Hypothalamus (tissue), 51 donors: ENCODE data around the gene TMEM205.
"Not testable (repeated sequence)": the region's sequence is repeated elsewhere in the genome, so short reads cannot be mapped to it uniquely, and the experiment has no call there.

Experiments
- DNase-seq, 51 donors: peaks; one replicate each; lab custom pipeline; 2025; lab: John Stamatoyannopoulos, UW

Gene TMEM205

DNA sequence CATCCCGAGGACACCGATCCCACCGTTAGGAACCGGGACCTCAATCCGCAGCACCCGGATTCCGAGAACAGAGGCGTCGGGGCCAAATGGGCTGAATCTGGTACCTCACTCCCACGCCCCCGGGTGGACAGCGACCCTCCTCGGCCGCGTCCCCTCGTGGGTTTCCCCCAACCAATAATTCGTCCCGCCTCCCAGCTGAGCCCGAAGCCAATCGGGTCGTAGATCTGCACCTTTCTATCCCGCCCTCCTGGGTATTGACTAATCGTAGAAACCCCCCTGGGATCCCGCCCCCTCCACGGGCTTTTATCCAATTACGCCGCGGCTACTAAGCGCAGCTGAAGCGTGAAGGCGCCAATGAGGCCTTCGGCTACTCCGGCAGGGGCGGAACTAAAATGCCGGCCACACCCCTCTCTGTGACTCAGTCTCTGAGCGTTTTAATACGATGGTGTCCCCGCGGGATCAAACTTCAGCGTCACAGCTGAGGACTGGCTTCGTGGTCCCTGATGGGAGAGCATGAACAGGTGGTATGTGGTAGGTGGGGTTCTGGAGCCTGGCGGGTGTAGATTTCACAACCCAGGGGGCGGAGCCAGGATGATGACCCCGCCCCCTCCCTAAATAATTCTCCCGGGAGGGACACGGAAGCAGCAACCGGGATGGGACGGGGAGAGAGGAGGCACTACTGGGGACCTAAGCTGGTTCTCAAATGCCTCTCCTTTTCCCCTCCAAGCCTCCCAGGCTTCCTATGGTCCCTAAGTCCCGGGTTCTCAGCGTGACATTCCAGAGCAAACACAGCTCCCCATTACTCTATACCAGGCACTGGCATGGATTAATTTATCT is at the start of gene TMEM205, which contains the start of gene CCDC159:
TSS of gene TMEM205 (minus strand) at position 165 of the 837 bp plus-strand sequence. CDS start 649 bp downstream, outside the sequence.
TSS of gene CCDC159 (plus strand) at position 416 of the 837 bp plus-strand sequence. CDS start at position 504, 88 bp downstream.
- DNase-seq: peak; percentile 74 to 99 (median 97)

DNA sequence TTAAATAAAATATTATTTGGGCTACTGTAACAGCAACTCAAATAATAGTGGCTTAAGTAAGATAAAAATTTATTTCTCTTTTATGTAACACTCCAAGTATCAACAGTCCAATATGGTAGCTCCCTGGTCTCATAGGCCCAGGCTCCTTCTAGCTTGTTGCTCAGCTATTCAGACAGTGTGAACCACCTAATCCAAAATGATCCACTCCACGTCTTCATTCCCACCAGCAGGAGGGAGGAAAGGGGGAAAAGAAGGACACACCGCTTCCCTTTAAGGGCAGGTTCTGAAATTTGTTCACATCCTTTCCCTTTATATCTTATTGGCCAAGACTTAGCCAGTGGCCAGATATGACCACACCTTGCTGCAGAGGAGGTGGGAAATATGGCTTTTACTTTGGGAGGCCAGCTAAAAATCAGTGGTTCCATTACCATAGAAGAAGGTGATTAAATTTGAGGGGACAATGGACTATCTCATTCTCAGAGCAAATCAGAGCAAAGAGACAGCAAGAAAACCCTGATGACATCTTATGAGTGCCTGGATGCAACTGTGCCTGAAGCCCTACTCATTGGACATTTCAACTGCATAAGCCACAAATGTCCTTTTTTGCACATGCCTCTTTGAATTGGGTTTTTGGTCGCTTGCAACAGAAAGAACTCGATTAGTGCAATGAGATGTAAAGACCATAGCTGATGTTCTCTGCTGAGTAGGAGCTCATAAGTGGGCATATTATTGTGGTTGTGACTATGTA is 45.0 kb upstream of the TMEM205 start:
- DNase-seq: no peak

DNA sequence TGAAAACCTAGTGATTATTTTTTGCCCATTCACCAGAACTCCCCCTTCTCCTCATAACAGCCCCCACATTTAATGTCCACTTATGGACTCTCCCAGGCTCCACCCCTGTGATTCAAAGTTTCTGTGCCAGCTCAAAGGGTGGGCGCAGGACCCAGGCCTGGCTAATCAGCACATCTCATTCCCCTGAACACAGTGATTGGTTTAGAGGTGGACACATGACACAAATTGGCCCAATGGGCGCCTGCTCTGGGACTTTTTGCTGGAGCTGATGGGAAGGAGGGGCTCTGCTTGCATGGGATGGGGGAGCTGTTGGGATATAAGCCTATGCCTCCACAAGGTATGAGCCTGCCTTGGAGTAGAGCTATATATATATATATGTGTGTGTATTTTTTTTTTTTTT is 44.3 kb upstream of the TMEM205 start:
- no peak for DNase-seq

DNA sequence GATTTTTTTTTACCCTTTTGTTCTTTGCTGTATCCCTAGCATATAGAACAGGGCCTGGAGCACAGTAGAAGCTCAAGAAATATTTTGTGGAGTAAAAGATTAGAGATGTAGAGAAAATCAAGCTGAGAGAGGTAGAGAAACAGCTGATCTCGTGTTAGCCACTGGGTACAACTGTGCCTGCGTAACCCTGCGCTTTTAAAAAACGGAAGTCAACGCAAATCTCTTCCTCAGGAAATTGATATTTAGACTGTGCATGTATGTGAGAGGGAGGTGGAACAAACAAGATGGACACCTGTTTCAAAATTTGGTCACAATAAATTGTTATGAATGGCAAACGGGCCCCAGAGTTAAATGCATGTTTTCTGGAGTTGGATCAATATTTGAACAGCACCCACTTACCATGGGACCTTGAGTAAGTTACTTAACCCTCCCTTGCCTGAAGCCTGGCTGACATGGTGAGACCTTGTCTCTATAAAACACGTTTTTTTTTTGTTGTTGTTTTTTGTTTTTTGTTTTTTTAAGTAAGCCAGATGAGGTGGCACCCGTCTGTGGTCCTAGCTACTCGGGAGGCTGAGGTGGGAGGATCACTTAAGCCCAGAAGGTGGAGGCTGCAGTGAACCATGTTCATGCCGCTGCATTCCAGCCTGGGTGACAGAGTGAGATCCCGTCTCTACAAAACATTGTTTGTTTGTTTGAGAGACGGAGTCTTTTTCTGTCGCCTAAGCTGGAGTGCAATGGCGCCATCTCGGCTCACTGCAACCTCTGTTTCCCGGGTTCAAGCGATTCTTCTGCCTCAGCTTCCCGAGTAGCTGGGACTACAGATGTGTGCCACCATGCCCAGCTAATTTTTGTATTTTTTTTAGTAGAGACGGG is 41.3 kb upstream of the TMEM205 start:
- DNase-seq: no peak

DNA sequence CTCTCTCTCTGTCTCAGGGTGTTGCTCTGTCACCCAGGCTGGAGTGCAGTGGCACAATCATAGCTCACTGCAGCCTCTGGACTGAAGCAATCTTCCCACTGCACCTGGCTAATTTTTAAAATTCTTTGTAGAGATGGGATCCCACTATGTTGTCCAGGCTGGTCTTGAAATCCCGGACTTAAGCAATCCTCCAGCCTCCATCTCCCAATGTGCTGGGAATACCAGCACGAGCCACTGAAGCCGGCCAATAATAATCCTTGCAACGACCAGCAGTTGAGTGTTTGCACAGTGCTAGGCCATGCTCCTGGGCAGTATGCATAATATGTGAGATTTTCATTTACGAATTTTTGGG is 38.7 kb upstream of the TMEM205 start:
- no peak for DNase-seq

DNA sequence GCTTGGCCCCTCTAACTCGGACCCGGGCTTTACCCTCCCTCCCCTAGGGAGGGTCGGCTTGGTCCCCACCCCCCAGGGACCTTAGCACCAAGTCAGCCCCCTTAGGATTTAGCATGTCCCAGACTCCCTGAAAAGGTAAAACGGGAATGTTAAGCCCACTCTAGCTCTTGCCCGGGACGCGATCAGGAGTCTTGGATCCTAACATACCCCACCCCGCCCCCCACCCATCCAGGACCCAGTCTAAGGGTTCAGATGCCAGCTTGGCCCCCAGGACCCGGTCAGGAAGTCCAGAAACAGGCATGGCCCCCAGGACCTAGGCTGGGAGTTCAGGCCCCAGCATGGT is 37.6 kb upstream of the TMEM205 start:
- no peak for DNase-seq

DNA sequence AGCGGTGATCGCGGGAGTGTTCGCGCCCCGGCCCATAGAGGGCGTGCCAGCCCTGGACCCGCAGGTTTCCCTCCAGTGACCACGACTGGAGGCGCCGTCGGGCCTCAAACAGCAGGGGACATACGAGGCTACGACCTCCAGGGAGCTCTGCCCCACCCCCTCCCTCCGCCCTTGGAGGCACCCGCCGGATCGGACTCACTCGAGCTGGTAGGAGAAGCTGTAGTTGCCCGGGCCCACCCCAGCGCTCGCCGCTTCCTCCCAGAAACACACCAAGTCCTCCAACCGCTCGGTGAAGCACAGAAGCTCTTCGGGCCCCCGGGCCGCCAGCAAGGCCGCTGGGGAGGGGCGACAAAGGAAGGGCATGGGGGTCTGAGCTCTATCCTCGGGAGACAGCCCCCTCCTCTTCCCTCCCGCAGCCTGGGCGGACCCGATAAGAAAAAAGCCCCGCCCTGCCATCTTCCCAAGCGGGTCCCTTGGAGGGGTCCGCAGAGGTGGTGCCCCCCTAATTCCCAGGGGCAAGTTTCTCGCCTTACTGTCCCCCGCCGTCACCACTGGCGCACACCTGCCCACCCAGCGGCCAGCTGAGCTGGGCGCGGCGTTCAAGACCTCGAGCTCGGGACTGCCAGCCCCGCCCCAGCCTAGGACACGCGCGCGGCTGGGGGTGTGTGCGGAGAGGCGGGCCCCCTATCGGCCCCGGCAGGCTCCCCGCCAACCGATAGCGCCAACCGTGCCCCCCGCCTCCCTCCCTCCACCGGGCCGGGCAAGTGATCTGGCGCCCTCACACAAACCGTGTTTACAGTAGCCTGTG is 37.0 kb upstream of the TMEM205 start:
- DNase-seq: peak in 9 of 51 donors; percentile 3 to 32 (median 11)

DNA sequence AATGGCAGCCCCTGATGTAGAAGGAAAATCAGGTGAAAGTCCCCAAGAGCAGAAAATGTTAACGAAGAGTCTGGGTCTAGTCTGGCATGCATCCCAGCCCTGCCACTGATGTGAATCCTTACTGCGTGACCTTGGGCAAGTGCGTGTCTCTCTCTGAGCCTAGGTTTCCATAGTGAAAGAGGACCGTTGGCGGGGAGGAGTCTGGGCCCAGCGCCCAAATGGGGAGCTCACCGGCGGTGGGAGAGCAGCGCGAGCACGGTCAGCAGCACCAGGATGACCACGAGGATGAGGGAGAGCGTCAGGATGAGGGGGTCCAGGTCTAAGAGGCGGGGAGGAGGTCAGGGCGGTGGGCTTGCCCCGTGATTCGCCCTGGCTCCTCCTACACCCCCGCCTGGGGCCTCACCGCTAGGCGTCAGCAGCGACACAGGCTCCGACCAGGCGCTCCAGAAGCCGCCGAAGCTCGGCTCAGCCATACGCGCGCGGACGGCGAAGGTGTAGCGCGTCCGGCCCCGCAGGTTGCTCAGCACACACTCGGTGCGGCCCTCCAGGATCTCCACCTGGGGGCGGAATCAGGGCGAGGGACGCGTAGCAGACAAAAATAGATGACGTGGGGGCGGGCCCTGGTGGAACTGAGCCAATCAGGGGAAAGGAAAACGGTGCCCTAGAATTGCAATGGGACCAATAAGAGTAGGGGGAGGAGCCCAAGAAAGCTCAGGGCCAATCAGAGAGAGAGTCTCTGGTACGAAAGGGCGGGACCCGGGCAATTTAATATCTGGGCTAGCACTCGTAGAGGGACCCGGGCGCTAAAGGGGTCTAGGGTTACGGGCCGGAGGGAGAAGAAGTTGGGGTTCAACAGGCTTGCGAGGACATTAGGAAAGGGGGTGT is 34.8 kb upstream of the TMEM205 start:
- DNase-seq: peak; percentile 57 to 98 (median 87)

DNA sequence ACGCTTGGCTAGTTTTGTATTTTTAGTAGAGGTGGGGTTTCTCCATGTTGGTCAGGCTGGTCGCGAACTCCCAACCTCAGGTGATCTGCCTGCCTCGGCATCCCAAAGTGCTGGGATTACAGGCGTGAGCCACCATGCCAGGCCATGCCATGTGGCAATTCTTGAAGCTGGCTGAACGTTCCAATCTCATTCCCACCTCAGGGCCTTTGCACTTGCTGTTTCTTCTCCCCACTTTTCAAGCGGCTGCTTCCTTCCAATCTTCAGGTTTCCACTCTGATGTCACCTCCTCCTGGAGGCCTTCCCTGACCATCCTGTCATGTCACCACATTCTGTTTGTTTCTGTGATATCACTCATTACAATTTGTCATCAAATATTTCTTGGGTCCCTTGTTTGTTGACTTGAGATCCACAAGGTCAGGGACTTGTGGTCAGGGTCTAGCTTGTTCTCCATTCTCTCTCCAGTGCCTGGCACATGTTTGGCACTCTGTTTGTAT is 33.8 kb upstream of the TMEM205 start:
- DNase-seq: no peak

DNA sequence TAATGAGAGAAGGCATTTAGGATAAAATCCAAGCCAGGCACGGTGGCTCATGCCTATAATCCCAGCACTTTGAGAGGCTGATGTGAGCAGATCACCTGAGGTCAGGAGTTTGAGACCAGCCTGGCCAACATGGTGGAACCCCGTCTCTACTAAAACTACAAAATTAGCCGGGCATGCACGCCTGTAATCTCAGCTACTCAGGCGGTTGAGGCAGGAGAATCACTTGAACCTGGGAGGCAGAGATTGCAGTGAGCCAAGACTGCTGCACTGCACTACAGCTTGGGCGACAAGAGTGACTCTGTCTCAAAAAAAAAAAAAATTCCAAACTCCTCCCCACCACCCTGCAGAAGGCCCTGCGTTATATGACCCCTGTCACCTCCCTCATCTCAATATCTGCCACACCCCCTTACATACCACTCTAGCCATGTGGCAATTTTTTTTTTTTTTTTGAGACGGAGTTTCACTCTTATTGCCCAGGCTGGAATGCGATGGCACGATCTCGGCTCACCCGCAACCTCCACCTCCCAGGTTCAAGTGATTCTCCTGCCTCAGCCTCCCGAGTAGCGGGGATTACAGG is 33.3 kb upstream of the TMEM205 start:
- not testable (repeated sequence) for DNase-seq

DNA sequence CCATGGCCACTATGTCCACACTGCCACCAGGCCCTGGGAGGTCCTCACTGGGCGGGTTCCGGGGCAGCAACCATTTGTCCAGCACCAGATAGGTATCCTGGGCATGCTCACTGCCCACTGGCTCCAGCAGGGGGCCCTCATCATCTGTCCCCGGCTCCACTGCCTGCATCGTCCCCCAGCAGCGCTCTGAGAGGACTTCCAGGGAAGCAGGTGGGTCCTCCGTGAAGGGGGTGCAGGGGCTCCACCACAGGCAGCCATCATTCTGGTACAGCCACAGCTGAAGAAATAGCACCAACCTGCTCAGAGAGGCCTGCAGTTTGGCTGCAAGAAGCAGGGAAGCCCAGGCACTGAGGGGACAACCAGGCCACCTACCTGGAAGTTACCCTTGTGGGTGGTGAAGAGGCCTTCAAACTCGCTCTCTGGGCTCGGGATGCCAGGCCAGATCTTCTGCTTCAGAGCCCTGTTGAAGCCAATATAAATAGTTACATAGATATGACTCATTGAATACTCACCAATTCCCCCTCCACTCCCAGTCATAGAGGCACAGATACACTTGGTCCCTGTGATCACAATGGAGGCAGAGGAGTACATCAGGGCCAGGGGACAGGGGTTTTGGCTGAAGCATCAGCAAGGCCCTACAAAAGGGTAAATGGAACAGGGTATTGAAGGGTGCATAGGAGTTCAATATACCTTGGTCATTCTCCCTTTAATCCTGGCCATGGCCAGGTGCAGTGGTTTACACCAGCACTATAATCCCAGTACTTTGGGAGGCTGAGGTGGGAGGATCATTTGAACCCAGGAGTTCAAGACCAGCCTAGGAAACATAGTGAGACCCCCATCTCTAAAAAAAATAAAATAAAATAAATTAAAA is 32.5 kb upstream of the TMEM205 start:
- DNase-seq: peak in 25 of 51 donors; percentile 2 to 62 (median 27)

DNA sequence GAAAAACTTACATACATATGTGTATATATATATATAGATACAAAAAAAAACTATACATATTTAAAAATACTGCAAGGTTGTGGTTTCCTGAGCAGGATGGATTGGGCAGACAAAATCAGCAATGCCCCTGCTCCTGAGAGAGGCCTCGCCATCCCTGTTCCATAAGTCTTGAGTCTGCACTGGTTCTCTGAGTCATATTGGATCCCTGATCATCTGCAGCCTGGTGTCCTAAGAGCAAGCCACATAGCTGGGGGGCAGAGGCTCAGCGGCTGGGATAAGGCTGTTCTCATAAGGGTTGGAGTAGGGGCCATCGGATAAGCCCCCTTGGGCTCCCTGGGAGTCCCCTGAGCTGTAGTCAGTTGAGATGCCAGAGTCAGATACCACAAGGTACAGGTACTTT is 31.7 kb upstream of the TMEM205 start:
- DNase-seq: no peak

DNA sequence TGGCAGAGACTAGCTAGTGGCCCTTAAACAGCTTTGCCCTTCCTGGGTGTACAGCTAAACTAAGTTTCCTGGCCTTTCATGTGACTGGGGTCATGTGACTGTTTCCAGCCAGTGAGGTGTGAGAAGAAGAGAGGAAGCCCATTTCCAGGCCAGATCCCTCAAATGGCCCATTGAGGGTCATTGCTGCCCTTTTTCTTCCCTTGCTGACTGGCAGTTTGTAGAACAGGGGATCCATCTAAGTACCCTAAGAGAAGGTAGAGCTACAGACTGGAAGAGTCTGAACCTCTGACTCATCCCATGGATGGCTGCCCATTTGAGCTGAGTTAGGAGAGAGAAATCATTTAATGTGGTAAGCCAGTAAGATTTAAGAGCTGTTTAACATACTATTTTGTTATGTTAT is 31.2 kb upstream of the TMEM205 start:
- peak in 11 of 51 donors; percentile 3 to 37 (median 10) for DNase-seq

DNA sequence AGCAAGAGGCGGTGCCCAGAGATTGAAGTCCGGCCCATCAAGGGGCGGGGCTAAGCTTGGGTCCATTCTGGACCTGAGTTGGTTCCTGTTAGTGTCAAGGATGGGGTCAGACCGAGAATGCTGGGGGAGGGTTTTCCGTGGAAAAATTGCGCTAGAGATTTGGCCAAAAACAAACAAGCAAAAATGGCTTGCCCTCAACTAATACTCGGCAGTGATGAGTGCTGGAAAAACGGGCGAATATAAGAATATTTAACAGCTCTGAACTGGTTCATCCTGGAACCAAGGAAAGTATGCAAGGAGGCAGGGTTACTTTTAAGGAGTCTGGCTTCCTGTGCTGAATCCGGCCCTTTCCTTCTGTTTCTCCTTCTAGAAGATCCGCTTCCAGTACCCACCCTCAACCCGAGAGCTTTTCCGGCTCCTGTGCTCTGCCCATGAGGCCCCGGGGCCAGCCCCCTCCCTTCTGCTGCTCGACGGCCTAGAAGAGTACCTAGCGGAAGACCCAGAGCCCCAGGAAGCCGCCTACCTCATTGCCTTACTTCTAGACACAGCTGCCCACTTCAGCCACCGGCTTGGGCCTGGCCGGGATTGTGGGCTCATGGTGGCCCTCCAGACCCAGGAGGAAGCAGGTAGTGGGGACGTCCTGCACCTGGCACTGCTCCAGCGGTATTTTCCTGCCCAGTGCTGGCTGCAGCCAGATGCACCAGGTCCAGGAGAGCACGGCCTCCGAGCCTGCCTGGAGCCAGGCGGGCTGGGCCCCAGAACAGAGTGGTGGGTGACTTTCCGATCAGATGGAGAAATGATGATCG is 29.3 kb upstream of the TMEM205 start:
- DNase-seq: peak in 29 of 51 donors; percentile 3 to 60 (median 27)

DNA sequence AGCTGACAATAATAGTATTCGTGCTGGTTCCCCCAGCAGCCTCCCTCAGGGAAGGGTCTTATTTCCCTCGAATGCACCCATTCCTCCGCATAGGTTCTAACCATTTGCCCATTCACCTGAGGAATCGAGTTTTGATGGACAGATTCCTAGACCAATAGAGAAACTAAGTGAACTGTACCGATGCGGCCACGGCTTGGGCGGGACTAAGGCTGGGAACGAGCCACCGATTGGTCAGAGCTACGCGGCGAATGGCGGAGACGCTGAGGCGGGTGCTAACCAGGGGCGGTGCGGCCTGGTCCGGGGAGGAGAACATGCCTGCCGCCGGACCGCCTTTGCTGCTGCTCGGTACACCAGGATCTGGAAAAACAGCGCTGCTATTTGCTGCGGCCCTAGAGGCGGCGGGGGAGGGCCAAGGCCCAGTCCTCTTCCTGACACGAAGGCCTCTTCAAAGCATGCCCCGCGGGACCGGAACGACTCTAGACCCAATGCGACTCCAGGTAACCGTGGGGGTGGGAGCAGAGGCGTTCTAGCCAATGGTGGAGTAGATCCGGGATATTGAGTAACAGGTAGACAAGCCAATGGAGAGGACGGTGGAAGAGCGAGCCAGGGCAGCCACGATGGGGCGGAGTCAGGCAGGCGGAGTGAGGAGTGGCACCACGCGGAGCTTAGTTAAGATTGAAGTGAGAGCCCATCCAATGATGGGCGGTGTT is 28.5 kb upstream of the TMEM205 start, which contains the start of gene SWSAP1:
TSS of gene SWSAP1 (plus strand) at position 234 of the 710 bp plus-strand sequence. CDS start at position 249, 15 bp downstream.
- DNase-seq: peak; percentile 84 to 100 (median 99)
